ENCODE data around the gene INPP4A. TPM values are rescaled to one million over a fixed set of nuclear protein-coding genes. Genes with fewer than 3 reads are reported as not detected.

The INPP4A gene
- total and polyA plus RNA-seq, 10 of the 15 experiments (the other 5 are each of a cell fraction or from before 2014, with no cell fraction given), result 4.7 to 62.3 (median 36.9) TPM

DNA sequence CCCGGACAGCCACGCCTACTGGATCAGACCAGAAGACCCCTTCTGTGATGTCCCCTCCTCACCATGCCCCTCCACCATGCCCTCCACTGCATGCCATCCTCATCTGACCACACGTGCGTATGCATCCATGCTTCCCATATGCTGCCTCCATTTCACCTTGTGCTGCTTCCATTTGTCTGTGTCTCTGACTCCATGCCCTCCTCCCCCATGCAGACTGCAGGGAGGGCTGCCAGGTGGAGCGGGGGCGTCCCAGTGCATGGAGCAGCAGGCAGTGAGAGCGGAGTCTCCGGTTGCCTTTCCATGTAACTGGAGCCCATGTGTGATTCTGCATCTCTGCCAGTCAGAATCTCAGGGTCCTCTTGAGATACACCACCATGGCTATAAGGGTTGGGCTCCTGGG, 111.0 kb downstream of the INPP4A start (continued):
- TF ChIP-seq, protein P1, sequence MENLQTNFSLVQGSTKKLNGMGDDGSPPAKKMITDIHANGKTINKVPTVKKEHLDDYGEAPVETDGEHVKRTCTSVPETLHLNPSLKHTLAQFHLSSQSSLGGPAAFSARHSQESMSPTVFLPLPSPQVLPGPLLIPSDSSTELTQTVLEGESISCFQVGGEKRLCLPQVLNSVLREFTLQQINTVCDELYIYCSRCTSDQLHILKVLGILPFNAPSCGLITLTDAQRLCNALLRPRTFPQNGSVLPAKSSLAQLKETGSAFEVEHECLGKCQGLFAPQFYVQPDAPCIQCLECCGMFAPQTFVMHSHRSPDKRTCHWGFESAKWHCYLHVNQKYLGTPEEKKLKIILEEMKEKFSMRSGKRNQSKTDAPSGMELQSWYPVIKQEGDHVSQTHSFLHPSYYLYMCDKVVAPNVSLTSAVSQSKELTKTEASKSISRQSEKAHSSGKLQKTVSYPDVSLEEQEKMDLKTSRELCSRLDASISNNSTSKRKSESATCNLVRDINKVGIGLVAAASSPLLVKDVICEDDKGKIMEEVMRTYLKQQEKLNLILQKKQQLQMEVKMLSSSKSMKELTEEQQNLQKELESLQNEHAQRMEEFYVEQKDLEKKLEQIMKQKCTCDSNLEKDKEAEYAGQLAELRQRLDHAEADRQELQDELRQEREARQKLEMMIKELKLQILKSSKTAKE (IDR thresholded peaks at IDR 0.05; ENCODE audit: low read depth, poor library complexity, severe bottlenecking), result no peak
- TF ChIP-seq YBX1 (IDR thresholded peaks at IDR 0.05) (no peak), BRCA1 (IDR thresholded peaks at IDR 0.05; ENCODE audit: low read depth, low read length) (no peak)
- TF ChIP-seq, protein P2, sequence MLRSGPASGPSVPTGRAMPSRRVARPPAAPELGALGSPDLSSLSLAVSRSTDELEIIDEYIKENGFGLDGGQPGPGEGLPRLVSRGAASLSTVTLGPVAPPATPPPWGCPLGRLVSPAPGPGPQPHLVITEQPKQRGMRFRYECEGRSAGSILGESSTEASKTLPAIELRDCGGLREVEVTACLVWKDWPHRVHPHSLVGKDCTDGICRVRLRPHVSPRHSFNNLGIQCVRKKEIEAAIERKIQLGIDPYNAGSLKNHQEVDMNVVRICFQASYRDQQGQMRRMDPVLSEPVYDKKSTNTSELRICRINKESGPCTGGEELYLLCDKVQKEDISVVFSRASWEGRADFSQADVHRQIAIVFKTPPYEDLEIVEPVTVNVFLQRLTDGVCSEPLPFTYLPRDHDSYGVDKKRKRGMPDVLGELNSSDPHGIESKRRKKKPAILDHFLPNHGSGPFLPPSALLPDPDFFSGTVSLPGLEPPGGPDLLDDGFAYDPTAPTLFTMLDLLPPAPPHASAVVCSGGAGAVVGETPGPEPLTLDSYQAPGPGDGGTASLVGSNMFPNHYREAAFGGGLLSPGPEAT (IDR thresholded peaks at IDR 0.05; ENCODE audit: low read depth), result no peak

DNA sequence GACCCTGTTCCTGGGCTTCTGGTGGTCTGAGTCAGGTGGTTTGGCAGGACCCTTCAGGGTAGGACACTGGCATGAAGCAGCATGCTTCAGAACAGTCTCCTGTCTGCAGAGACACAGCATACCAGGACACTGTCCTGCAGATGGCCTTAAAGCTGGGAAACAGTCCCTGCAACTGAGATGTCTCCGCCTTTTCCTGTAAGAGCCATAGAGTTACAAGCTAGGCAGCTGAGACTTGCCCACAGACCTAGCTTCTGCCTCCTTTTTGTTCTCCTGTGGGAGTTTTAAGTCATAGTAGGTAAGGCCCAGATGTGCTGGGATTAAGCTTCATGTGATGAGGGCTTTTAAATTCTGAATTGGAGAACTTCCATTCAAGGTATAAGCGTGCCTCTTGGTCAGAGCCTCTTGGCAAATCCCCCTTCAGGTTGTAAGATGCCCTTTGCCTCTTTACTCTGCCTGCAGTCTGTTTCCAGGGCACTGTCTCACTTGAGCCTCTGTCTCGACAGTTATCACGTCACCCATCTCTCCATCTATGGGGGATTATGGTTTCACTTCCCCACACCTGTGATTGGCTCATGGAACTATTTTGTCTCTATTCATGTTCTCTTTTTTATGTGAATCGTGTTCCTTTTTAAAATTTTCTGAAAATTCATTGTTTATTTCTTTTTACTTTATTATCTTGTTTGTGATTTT, 111.8 kb downstream of the INPP4A start:
- no peaks in the 10 kb centered on the region for H3K9me3 ChIP-seq (replicated peaks; ENCODE audit: control insufficient read depth, insufficient read depth, low read length)
- no peak for DNase-seq (ENCODE audit: low read depth, low spot score)
- no peaks in the 10 kb centered on the region for H4K20me1 ChIP-seq (ENCODE audit: control insufficient read depth, insufficient read depth)
- H3K79me2 ChIP-seq (ENCODE audit: control insufficient read depth, insufficient read depth, low read length), result no peaks in the 10 kb centered on the region
- 49% methylated on average over 5 of the region's 5 CpGs for WGBS (ENCODE audit: insufficient coverage, insufficient replicate concordance, low lambda C conversion rate, missing lambda C conversion rate)
- ChIA-PET SMC1A (ENCODE audit: uncharacterized antibody, unreplicated experiment) (interaction anchor here (0.6 to 2.1 kb wide), 9 partner anchors 9 to 274 kb away, joined by 3 to 10 read pairs (median 4); no protein-coding TSS in a partner anchor), RAD21 (ENCODE audit: unreplicated experiment) (interaction anchor here (1.0 to 1.5 kb wide), 2 partner anchors 71 to 85 kb away, joined by 3 to 4 read pairs; no protein-coding TSS in a partner anchor), POLR2A (interaction anchor here (1.4 kb wide), 1 partner anchor 9 kb away, joined by 4 read pairs; no protein-coding TSS in a partner anchor), CTCF (interaction anchor here (1.0 to 5.2 kb wide), 4 partner anchors 12 to 144 kb away, joined by 3 to 24 read pairs (median 7); no protein-coding TSS in a partner anchor)
- H3K4me3 ChIP-seq, result no peak overlapping the region
- no peaks in the 10 kb centered on the region for H3K27me3 ChIP-seq (replicated peaks in 1 of 2; ENCODE audit: control insufficient read depth in 2 of 2, insufficient read depth in 2 of 2, low read length in 1 of 2)
- BruUV-seq (replicated peaks), result no TSS peak
- peak overlapping the region; percentile 67 for H3K27ac ChIP-seq (ENCODE audit: control insufficient read depth, insufficient read depth)
- H3K4me2 ChIP-seq (ENCODE audit: control insufficient read depth, insufficient read depth), result peak overlapping the region; percentile 56; the same call in 1 of the 2 replicates
- in situ Hi-C loops (cut with MboI), result no loop called here
- ATAC-seq, result peak; percentile 98
- peak; percentile 83 for FAIRE-seq
- intact Hi-C loops (cut with micrococcal nuclease; ENCODE audit: unreplicated experiment), result no loop called here
- H2AFZ ChIP-seq (ENCODE audit: control insufficient read depth, low read depth, low read length), result no peak overlapping the region
- H3K36me3 ChIP-seq (ENCODE audit: control insufficient read depth in 2 of 2, insufficient read depth in 2 of 2, low read length in 1 of 2), result peaks cover 38 to 46% of the 10 kb centered on the region in 2 experiments
- peak overlapping the region; percentile 18; the same call in 1 of the 2 replicates for H3K9ac ChIP-seq (ENCODE audit: control insufficient read depth, insufficient read depth, low read length)
- H3K4me1 ChIP-seq (ENCODE audit: control insufficient read depth, insufficient read depth, low read length), result peaks cover 21% of the 10 kb centered on the region
- TF ChIP-seq CBFB (IDR thresholded peaks at IDR 0.05; ENCODE audit: low read depth), result no peak
- no peak for TF ChIP-seq TCF3 (IDR thresholded peaks at IDR 0.05; ENCODE audit: borderline replicate concordance, insufficient read depth, low read depth, low read length)
- TF ChIP-seq SRF (IDR thresholded peaks at IDR 0.05; ENCODE audit: low read depth in 2 of 2, low read length in 2 of 2), result 0 out of 4 replicates have a peak, but pooled peaks of 1 of the 2 experiments have one; percentile 19
- peak in 1 of 2 experiments; percentile 22; a peak in 1 of 4 replicates for TF ChIP-seq BHLHE40 (IDR thresholded peaks at IDR 0.05; ENCODE audit: borderline replicate concordance in 1 of 2, low read depth in 2 of 2, low read length in 1 of 2)
- TF ChIP-seq, protein P3, sequence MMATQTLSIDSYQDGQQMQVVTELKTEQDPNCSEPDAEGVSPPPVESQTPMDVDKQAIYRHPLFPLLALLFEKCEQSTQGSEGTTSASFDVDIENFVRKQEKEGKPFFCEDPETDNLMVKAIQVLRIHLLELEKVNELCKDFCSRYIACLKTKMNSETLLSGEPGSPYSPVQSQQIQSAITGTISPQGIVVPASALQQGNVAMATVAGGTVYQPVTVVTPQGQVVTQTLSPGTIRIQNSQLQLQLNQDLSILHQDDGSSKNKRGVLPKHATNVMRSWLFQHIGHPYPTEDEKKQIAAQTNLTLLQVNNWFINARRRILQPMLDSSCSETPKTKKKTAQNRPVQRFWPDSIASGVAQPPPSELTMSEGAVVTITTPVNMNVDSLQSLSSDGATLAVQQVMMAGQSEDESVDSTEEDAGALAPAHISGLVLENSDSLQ (IDR thresholded peaks at IDR 0.05), result 0 out of 2 replicates have a peak, but pooled peaks have one; percentile 22
- peak; percentile 27; the same call in 1 of the 2 replicates for TF ChIP-seq NR2C1 (IDR thresholded peaks at IDR 0.05)
- TF ChIP-seq POLR2A (IDR thresholded peaks at IDR 0.05; ENCODE audit: low read depth, low read length), result no peak
- TF ChIP-seq GABPA (IDR thresholded peaks at IDR 0.05; ENCODE audit: low read depth), result no peak
- TF ChIP-seq, protein P4, sequence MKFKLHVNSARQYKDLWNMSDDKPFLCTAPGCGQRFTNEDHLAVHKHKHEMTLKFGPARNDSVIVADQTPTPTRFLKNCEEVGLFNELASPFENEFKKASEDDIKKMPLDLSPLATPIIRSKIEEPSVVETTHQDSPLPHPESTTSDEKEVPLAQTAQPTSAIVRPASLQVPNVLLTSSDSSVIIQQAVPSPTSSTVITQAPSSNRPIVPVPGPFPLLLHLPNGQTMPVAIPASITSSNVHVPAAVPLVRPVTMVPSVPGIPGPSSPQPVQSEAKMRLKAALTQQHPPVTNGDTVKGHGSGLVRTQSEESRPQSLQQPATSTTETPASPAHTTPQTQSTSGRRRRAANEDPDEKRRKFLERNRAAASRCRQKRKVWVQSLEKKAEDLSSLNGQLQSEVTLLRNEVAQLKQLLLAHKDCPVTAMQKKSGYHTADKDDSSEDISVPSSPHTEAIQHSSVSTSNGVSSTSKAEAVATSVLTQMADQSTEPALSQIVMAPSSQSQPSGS (IDR thresholded peaks at IDR 0.05; ENCODE audit: low read length), result peak; percentile 48; the same call in 1 of the 2 replicates
- peak; percentile 46; the same call in 1 of the 2 replicates for TF ChIP-seq DPF2 (IDR thresholded peaks at IDR 0.05)
- TF ChIP-seq IKZF1 (conservative IDR thresholded peaks at IDR 0.05), result peak; percentile 28; the same call in 1 of the 2 replicates
- no peak for TF ChIP-seq MYB (IDR thresholded peaks at IDR 0.05; ENCODE audit: borderline replicate concordance, low read depth, low read length)

All from GM12878 (cell line).